Putamen (tissue), 1 donor: ENCODE results near the gene GPN3.
"Not testable (repeated sequence)": the region's sequence is repeated elsewhere in the genome, so short reads cannot be mapped to it uniquely, and the experiment has no call there.

Experiments
- DNase-seq: peaks from one replicate; pipeline ENCODE4 v3.0.0-alpha.2; 2016; ENCODE audit warnings: low spot score

GPN3 gene

GRCh38 chr12:110468214-110469048 lies at the start of gene GPN3, which contains the start of gene FAM216A:
TSS of gene GPN3 (minus strand) at chr12:110468257. CDS start at chr12:110468203, 54 bp downstream.
TSS of gene FAM216A (plus strand) at chr12:110468845. CDS start at chr12:110468876, 31 bp downstream.
- peak; percentile 98 for DNase-seq

- DNase-seq: no peak
These were observed 48.9 kb upstream of the GPN3 start for GRCh38 chr12:110516995-110517394.

- no peak for DNase-seq
These were observed 46.3 kb upstream of the GPN3 start for GRCh38 chr12:110514363-110514762.

GRCh38 chr12:110513842-110514241 lies 45.8 kb upstream of the GPN3 start:
- no peak for DNase-seq

GRCh38 chr12:110508071-110508586 lies 40.1 kb upstream of the GPN3 start:
- no peak for DNase-seq

- DNase-seq: no peak
These were observed 37.3 kb upstream of the GPN3 start for GRCh38 chr12:110505332-110505731.

- no peak for DNase-seq
These were observed 35.4 kb upstream of the GPN3 start for GRCh38 chr12:110503432-110503831.

- peak; percentile 97 for DNase-seq
These were observed 34.0 kb upstream of the GPN3 start, which contains the start of the genes RAD9B and VPS29 for GRCh38 chr12:110501752-110502738. TSS of gene RAD9B (plus strand) at chr12:110502331. CDS start at chr12:110502338, 7 bp downstream. TSS of gene VPS29 (minus strand) at chr12:110502111. CDS start at chr12:110502051, 60 bp downstream.

- peak; percentile 43 for DNase-seq
These were observed 33.3 kb upstream of the GPN3 start for GRCh38 chr12:110501399-110501751.

- no peak for DNase-seq
These were observed 31.1 kb upstream of the GPN3 start for GRCh38 chr12:110498984-110499706.

GRCh38 chr12:110475426-110475825 lies 7.4 kb upstream of the GPN3 start:
- no peak for DNase-seq

GRCh38 chr12:110467847-110468213 lies 227 bp downstream of the GPN3 start:
- no peak for DNase-seq

GRCh38 chr12:110466791-110467190 lies 1.3 kb downstream of the GPN3 start:
- DNase-seq: no peak

- DNase-seq: not testable (repeated sequence)
These were observed 2.3 kb downstream of the GPN3 start for GRCh38 chr12:110465765-110466164.

- no peak for DNase-seq
These were observed 3.0 kb downstream of the GPN3 start for GRCh38 chr12:110465024-110465423.

GRCh38 chr12:110461189-110461588 lies 6.9 kb downstream of the GPN3 start:
- not testable (repeated sequence) for DNase-seq

- DNase-seq: no peak
These were observed 9.3 kb downstream of the GPN3 start for GRCh38 chr12:110458756-110459155.

- no peak for DNase-seq
These were observed 14.3 kb downstream of the GPN3 start for GRCh38 chr12:110453569-110454296.

GRCh38 chr12:110451263-110451662 lies 16.8 kb downstream of the GPN3 start:
- DNase-seq: no peak

GRCh38 chr12:110449799-110450497 lies 18.1 kb downstream of the GPN3 start, which contains the start of gene ARPC3:
TSS of gene ARPC3 (minus strand) at chr12:110450337. CDS start at chr12:110450260, 77 bp downstream.
- DNase-seq: peak; percentile 95
